Tongue (tissue), 3 donors: ENCODE measurements around the gene BACH2. TPM values are rescaled to one million over a fixed set of nuclear protein-coding genes. Genes with fewer than 3 reads are reported as not detected.

ENCODE experiments used
- DNase-seq: peaks from one replicate; pipeline ENCODE4 v3.0.0-alpha.2; 2015
- small RNA-seq: library from RNA; depleted of rRNA; stranded (forward); fragments of <200 nt; gene quantifications from one replicate; pipeline ENCODE3, GENCODE V24; 2014; ENCODE audit warnings: low replicate concordance
- total RNA-seq: library from RNA; depleted of rRNA; stranded (reverse); fragments of >200 nt; gene quantifications from one replicate; pipeline ENCODE4 v1.2.3, GENCODE V29; 2014

BACH2 gene
- total RNA-seq, 1 donor from 2014 or later: 8.3 TPM

DNA sequence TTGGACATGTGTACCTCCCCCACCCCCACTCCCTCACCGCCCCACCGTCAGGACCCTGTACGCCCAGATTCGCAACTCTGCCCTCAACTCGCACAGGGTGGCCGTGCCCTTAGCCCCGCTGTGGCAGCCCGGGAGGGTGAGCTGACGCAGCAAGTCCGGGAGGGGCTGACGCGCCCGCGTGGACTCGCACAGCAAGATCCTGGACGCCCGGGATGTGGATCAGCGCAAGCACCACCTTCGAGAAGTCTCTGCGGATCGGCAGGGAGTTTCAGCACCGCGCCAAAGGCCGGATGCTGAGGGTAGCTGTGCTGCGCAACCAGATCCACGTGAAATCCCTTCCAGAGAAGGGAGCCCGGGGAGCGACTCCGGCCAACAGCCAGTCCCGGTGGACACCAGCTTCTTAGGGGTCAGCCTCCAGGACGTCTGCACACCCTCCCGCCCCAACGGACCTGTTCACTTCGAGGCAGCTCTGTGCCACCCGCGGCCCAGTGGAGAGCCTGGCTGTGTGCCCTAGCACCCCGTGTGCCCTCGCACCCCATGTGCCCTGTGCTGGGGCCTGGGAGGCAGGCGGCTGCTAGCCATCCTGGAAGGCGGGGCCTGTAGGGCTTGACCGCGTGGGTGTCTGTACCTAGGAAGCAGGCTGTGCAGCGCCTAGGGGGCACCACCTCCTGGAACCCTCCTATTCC is 409.0 kb downstream of the BACH2 start:
- no peak for DNase-seq

DNA sequence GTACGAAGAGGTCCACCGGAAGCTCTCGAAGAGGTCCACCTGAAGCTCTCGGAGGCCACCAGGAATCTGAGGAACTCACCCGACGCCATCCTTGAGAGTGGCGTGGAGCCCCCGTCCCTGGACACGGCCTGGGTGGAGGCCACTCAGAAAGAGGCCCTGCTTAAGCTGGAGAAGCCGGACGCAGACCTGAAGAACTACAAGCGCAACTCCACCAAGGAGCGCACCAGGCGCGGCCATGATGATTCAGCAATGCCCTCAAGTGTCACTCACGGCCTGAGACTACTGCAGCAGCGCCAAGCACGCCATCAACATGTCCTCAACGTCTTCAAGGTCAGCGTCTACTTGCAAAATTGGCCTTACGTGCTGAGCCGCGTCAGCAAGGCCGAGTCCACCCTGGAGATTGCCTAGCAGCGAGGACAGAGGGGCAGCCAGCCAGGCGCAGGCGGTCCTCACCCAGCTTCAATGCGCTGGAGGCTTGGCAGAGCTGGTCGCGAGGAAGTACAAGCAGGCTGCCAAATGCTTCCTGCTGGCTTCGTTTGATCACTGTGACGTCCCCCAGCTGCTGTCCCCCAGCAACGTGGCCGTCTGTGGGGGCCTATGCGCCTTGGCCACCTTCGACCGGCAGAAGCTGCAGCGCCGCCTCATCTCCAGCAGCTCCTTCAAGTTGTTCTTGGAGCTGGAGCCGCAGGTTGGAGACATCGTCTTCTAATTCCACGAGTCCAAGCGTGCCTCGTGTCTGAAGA is 410.1 kb downstream of the BACH2 start:
- no peak for DNase-seq

Small RNAs within 50 kb of the gene (small RNA-seq; reads per million reads assigned to genes)
- gene MIR4464 (not detected), gene RF00019 (not detected), gene RN7SKP110 (not detected)
